ENCODE measurements around the gene CYP2E1. TPM values are rescaled to one million over a fixed set of nuclear protein-coding genes. Genes with fewer than 3 reads are reported as not detected.
"Not testable (repeated sequence)": the region's sequence is repeated elsewhere in the genome, so short reads cannot be mapped to it uniquely, and the experiment has no call there.

CYP2E1 gene
- total RNA-seq, 4 donors from 2014 or later = 0.20 to 2.6 (median 1.4) TPM

DNA sequence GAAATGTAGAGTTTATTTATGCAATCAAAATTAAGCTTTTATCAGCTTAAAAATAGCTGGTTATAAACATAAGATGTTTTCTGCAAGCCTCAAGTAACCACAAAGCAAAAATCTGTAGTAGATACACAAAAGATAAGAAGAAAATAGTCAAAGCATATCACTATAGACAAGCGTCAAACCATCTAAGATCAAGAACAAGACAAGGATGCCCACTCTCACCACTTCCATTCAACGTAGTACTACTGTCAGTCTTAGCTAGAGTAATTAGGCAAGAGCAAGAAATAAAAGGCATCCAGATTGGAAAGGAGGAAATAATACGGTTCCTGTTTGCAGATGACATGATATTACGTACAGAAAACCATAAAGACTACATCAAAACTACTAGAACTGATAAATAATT is 17.5 kb upstream of the CYP2E1 start:
- no peak for TF ChIP-seq POLR2A (IDR thresholded peaks at IDR 0.05)
- no peaks in the 10 kb centered on the region for H3K9me3 ChIP-seq
- DNase-seq = no peak
- H3K4me1 ChIP-seq = no peaks in the 10 kb centered on the region
- no peak overlapping the region for H3K27ac ChIP-seq
- intact Hi-C loops (cut with DNase I) = no loop called here
- 78 to 82% methylated on average over 4 of the region's 4 CpGs for WGBS, 2 donors
- no peaks in the 10 kb centered on the region for H3K36me3 ChIP-seq
- no peaks in the 10 kb centered on the region for H3K27me3 ChIP-seq
- no peak overlapping the region for H3K4me3 ChIP-seq (replicated peaks in 1 of 3)

GRCh38 chr10:133511408-133511807 is 15.8 kb upstream of the CYP2E1 start:
- no peak overlapping the region for H3K27ac ChIP-seq
- WGBS, 2 donors = 66 to 68% methylated on average over 4 of the region's 4 CpGs
- no peaks in the 10 kb centered on the region for H3K4me1 ChIP-seq

DNA sequence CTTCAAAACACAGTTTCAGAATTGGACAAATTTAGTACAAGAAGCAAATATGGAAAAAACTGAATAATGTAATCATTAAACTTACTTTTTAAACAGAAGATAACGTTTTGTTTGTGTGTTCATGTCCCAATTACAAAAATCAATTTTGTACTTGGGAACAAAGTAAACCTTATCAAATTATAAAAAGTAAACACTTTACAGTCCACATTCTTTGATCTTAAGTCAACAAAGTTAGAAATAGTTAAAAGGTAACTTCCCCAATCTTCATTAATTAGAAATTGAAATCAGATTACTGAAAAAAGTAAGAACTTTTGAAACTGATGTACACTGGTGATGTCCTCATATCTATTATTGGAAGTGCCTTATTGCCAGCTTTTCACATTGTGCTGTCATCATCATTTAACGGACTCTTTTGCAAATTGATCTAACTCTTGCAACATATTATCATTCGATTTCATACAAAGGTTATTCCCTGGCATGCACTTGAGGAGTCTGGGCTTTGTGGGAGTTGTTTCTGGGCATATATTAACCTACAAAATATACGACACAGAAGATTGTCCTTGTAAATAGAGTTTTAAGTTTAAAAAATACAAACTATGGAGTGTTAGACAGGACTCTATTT is 15.1 kb upstream of the CYP2E1 start:
- DNase-seq = no peak
- no peaks in the 10 kb centered on the region for H3K4me1 ChIP-seq
- H3K27me3 ChIP-seq = no peaks in the 10 kb centered on the region
- no peak overlapping the region for H3K27ac ChIP-seq
- WGBS, 2 donors = 49 to 59% methylated on average over 4 of the region's 4 CpGs
- H3K36me3 ChIP-seq = no peaks in the 10 kb centered on the region
- H3K4me3 ChIP-seq (replicated peaks in 1 of 3) = no peak overlapping the region
- no peaks in the 10 kb centered on the region for H3K9me3 ChIP-seq
- intact Hi-C loops (cut with DNase I) = no loop called here
- TF ChIP-seq POLR2A (IDR thresholded peaks at IDR 0.05) = no peak
- TF ChIP-seq, protein P1, sequence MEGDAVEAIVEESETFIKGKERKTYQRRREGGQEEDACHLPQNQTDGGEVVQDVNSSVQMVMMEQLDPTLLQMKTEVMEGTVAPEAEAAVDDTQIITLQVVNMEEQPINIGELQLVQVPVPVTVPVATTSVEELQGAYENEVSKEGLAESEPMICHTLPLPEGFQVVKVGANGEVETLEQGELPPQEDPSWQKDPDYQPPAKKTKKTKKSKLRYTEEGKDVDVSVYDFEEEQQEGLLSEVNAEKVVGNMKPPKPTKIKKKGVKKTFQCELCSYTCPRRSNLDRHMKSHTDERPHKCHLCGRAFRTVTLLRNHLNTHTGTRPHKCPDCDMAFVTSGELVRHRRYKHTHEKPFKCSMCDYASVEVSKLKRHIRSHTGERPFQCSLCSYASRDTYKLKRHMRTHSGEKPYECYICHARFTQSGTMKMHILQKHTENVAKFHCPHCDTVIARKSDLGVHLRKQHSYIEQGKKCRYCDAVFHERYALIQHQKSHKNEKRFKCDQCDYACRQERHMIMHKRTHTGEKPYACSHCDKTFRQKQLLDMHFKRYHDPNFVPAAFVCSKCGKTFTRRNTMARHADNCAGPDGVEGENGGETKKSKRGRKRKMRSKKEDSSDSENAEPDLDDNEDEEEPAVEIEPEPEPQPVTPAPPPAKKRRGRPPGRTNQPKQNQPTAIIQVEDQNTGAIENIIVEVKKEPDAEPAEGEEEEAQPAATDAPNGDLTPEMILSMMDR (IDR thresholded peaks at IDR 0.05) = no peak

More at GRCh38 chr10:133511408-133511807, 15.8 kb upstream of the CYP2E1 start:
- Histone ChIP-seq H3K4me3 (replicated peaks in 1 of 3) (no peak overlapping the region), H3K36me3 (no peaks in the 10 kb centered on the region), H3K9me3 (no peaks in the 10 kb centered on the region), H3K27me3 (no peaks in the 10 kb centered on the region)
- intact Hi-C loops (cut with DNase I) = no loop called here
- DNase-seq = no peak
- TF ChIP-seq POLR2A (IDR thresholded peaks at IDR 0.05) = no peak
- TF ChIP-seq, protein P1 (IDR thresholded peaks at IDR 0.05) = no peak

DNA sequence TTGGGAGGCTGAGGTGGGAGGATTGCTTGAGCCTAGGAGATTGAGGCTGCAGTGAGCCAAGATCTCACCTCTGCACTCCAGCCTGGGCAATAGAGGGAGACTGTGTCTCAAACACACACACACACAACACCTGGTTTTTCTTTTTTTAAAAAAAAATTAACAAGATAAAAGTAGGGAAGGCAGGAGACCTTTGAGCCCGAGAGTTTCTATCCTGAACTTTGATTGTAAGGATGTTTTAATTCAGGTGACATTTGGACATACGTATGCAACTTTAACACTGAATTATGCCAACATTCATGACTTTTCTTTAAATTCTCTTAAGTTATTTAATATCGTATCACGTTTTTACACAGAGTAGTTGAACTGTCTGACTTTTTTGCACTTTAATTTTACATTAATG is 11.7 kb upstream of the CYP2E1 start:
- TF ChIP-seq, protein P1 (IDR thresholded peaks at IDR 0.05) = no peak
- TF ChIP-seq POLR2A (IDR thresholded peaks at IDR 0.05) = no peak
- Histone ChIP-seq H3K27ac (no peak overlapping the region), H3K9me3 (no peaks in the 10 kb centered on the region), H3K36me3 (no peaks in the 10 kb centered on the region), H3K4me3 (replicated peaks in 1 of 3) (no peak overlapping the region), H3K27me3 (no peaks in the 10 kb centered on the region), H3K4me1 (peaks cover 0 to 6% of the 10 kb centered on the region in 2 donors)
- intact Hi-C loops (cut with DNase I) = no loop called here
- 70 to 75% methylated on average over 4 of the region's 4 CpGs for WGBS, 2 donors
- DNase-seq = no peak

DNA sequence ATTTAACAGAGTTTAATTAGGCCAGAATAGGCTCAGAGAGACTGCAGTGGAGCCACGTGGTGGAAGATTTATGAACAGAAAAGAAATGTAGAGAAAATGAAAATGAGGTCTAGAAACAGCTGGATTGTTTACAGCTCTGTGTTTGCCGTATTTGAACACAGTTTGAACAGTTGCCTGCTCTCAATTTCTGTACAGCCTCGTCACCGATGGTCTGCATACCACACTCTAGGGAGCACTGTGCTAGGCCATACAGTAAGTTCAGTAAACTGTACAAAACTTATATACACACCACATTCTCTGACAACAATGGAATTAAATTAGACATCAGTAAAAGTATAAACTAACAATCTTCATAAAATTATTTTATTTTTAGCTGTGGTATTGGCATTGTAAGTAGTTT is 11.1 kb upstream of the CYP2E1 start:
- Histone ChIP-seq H3K36me3 (no peaks in the 10 kb centered on the region), H3K27me3 (no peaks in the 10 kb centered on the region), H3K9me3 (no peaks in the 10 kb centered on the region), H3K4me1 (peaks cover 0 to 7% of the 10 kb centered on the region in 2 donors), H3K4me3 (replicated peaks in 1 of 3) (no peak overlapping the region), H3K27ac (no peak overlapping the region)
- TF ChIP-seq POLR2A (IDR thresholded peaks at IDR 0.05) = no peak
- TF ChIP-seq, protein P1 (IDR thresholded peaks at IDR 0.05) = no peak
- no peak for DNase-seq
- intact Hi-C loops (cut with DNase I) = no loop called here
- 61% methylated on average over 4 of the region's 4 CpGs for WGBS, 2 donors

DNA sequence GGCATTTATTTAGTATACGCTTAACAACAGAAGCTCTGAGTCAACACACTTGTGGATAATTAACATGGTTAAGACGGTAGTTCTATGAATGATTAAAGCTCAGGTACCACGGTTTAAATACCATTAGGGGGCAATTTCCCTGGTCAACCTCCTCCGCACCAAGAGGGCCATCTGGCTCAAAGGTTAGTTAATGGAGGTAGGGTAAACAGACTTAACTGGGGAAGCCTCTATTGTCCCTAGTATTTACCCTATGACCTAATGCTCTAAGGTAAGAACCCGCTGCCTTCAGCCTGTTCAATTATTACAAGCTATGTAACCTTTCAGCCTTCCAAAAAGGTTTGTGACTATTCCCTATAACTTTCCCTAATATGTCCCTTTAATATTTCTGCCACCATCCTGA is 8.6 kb upstream of the CYP2E1 start:
- H3K27me3 ChIP-seq; intact Hi-C loops (cut with DNase I); H3K36me3 ChIP-seq; H3K4me1 ChIP-seq; H3K9me3 ChIP-seq; H3K27ac ChIP-seq; H3K4me3 ChIP-seq (replicated peaks in 1 of 3); DNase-seq: not testable (repeated sequence)
- 73 to 78% methylated on average over 5 of the region's 5 CpGs for WGBS, 2 donors
